Fibroblast of lung (primary cell): Measurements from ENCODE around the gene CDC25B.

ENCODE experiments used
- CTCF ChIP-seq, 2 donors: IDR thresholded peaks in 1 of 2; conservative IDR thresholded peaks in 1 of 2; 1 replicate in 1 of 2; 2 replicates in 1 of 2; pipeline ENCODE4 v1.5.1; 2011 to 2012; ENCODE audit warnings: low read length in 2 of 2, control low read depth in 1 of 2, inconsistent platforms in 1 of 2, low read depth in 1 of 2, mild to moderate bottlenecking in 1 of 2
- EZH2 ChIP-seq: IDR thresholded peaks from 2 replicates; pipeline ENCODE4 v1.5.1; 2012; ENCODE audit warnings: low read length, control low read depth, mild to moderate bottlenecking; ENCODE audit errors: missing control alignments

GRCh38 chr20:3801846-3802245 lies 5.7 kb downstream of the CDC25B start:
- no peak for TF ChIP-seq CTCF (conservative IDR thresholded peaks at IDR 0.05 in 1 of 2, IDR thresholded peaks at IDR 0.05 in 1 of 2; ENCODE audit: low read depth in 1 of 2, low read length in 2 of 2)
- no peak for TF ChIP-seq EZH2
